ENCODE results near the gene SERF2. TPM values are rescaled to one million over a fixed set of nuclear protein-coding genes. Genes with fewer than 3 reads are reported as not detected.

The SERF2 gene
- total and polyA plus RNA-seq, 10 of the 15 experiments (the other 5 are each of a cell fraction or from before 2014, with no cell fraction given), result 464 to 4,159 (median 1,014) TPM

DNA sequence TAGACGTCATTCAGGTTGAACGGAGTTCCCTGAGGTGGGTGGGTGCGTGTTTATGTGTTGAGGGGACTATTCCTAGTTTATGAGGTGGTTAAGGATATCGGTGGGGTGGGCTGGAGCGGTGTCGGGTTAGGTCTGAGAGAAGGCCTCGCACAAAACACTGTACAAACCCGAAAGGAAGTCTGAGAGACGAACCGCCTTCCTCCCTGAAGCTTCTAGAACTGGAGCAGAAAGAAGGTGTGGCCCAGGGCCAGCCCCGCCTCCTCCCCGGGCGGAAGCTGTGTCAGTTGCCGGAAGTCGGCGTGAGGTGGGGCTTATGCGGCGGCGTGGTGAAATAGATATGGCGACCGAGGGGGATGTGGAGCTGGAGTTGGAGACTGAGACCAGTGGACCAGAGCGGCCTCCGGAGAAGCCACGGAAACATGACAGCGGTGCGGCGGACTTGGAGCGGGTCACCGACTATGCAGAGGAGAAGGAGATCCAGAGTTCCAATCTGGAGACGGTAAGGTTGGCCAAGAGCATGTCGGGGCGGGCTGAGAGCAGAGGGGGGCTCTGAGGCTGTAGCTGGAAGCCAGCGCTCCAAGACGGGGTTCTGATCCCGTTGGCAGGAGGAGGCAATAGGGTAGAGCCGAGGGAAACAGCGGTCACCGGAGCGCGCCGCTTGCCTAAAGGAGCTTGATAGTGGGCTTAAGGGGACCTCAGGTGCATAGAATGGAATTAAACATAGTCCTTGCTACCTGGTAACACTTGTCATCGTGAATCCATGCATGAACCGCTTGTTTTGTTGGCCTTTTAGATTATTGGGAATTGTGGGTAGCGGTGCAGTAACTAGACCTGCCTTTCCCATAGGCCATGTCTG, 8.4 kb downstream of the SERF2 start, which contains the start of gene HYPK:
TSS of gene HYPK (plus strand) at position 314 of the 856 bp plus-strand sequence. CDS start at position 338, 24 bp downstream.
- ChIA-PET SMC1A (ENCODE audit: uncharacterized antibody, unreplicated experiment) (interaction anchor here (0.7 to 2.5 kb wide), 10 partner anchors 8 to 68 kb away, joined by 3 to 18 read pairs (median 4); partner anchors contain the start of genes ELL3, MFAP1, SERF2 and WDR76), POLR2A (interaction anchor here (0.5 to 4.6 kb wide), 15 partner anchors 8 to 304 kb away, joined by 3 to 41 read pairs (median 6); partner anchors contain the start of genes ELL3, MFAP1 and SERF2), RAD21 (ENCODE audit: unreplicated experiment) (interaction anchor here (0.9 to 4.3 kb wide), 8 partner anchors 8 to 51 kb away, joined by 3 to 19 read pairs (median 10); partner anchors contain the start of genes ELL3 and MFAP1), CTCF (interaction anchor here (0.9 to 1.9 kb wide), 7 partner anchors 8 to 51 kb away, joined by 3 to 9 read pairs (median 6); partner anchors contain the start of gene ELL3)
- DNase-seq (ENCODE audit: low read depth, low spot score), result peak; percentile 55
- ATAC-seq, result peak; percentile 93
- in situ Hi-C loops (cut with MboI), result loop anchor here (5.0 kb wide), 1 partner anchor 48 kb away; no protein-coding TSS in a partner anchor
- H2AFZ ChIP-seq (ENCODE audit: control insufficient read depth, low read depth, low read length), result peak within 1 kb of the TSS; percentile 53
- peak within 1 kb of the TSS; percentile 87 for H3K9ac ChIP-seq (ENCODE audit: control insufficient read depth, insufficient read depth, low read length)
- H4K20me1 ChIP-seq (ENCODE audit: control insufficient read depth, insufficient read depth), result no peaks in the 10 kb centered on the region
- BruUV-seq (replicated peaks), result TSS peak; percentile 46
- no peaks in the 10 kb centered on the region for H3K9me3 ChIP-seq (replicated peaks; ENCODE audit: control insufficient read depth, insufficient read depth, low read length)
- peak; percentile 95 for FAIRE-seq
- H3K27me3 ChIP-seq (replicated peaks in 1 of 2; ENCODE audit: control insufficient read depth in 2 of 2, insufficient read depth in 2 of 2, low read length in 1 of 2), result no peaks in the 10 kb centered on the region
- H3K27ac ChIP-seq (ENCODE audit: control insufficient read depth, insufficient read depth), result peak within 1 kb of the TSS; percentile 75
- peaks cover 24% of the 10 kb centered on the region for H3K4me1 ChIP-seq (ENCODE audit: control insufficient read depth, insufficient read depth, low read length)
- peak within 1 kb of the TSS; percentile 78 for H3K4me3 ChIP-seq
- H3K79me2 ChIP-seq (ENCODE audit: control insufficient read depth, insufficient read depth, low read length), result peaks cover 19% of the 10 kb centered on the region
- peak within 1 kb of the TSS; percentile 52 for H3K4me2 ChIP-seq (ENCODE audit: control insufficient read depth, insufficient read depth)
- intact Hi-C loops (cut with micrococcal nuclease; ENCODE audit: unreplicated experiment), result loop anchor here (1.0 to 2.0 kb wide), 2 partner anchors 8 to 28 kb away; partner anchors contain the start of gene SERF2
- peaks cover 3 to 29% of the 10 kb centered on the region in 2 experiments for H3K36me3 ChIP-seq (ENCODE audit: control insufficient read depth in 2 of 2, insufficient read depth in 2 of 2, low read length in 1 of 2)
- WGBS (ENCODE audit: insufficient coverage, insufficient replicate concordance, low lambda C conversion rate, missing lambda C conversion rate), result 2% methylated on average over 41 of the region's 44 CpGs
- TF ChIP-seq YBX1 (IDR thresholded peaks at IDR 0.05), result no peak
- 0 out of 2 replicates have a peak, but pooled peaks have one; percentile 77 for TF ChIP-seq RCOR1 (conservative IDR thresholded peaks at IDR 0.05; ENCODE audit: low read depth, low read length)
- TF ChIP-seq, protein P1, sequence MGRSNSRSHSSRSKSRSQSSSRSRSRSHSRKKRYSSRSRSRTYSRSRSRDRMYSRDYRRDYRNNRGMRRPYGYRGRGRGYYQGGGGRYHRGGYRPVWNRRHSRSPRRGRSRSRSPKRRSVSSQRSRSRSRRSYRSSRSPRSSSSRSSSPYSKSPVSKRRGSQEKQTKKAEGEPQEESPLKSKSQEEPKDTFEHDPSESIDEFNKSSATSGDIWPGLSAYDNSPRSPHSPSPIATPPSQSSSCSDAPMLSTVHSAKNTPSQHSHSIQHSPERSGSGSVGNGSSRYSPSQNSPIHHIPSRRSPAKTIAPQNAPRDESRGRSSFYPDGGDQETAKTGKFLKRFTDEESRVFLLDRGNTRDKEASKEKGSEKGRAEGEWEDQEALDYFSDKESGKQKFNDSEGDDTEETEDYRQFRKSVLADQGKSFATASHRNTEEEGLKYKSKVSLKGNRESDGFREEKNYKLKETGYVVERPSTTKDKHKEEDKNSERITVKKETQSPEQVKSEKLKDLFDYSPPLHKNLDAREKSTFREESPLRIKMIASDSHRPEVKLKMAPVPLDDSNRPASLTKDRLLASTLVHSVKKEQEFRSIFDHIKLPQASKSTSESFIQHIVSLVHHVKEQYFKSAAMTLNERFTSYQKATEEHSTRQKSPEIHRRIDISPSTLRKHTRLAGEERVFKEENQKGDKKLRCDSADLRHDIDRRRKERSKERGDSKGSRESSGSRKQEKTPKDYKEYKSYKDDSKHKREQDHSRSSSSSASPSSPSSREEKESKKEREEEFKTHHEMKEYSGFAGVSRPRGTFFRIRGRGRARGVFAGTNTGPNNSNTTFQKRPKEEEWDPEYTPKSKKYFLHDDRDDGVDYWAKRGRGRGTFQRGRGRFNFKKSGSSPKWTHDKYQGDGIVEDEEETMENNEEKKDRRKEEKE (IDR thresholded peaks at IDR 0.05), result no peak
- TF ChIP-seq, protein P2, sequence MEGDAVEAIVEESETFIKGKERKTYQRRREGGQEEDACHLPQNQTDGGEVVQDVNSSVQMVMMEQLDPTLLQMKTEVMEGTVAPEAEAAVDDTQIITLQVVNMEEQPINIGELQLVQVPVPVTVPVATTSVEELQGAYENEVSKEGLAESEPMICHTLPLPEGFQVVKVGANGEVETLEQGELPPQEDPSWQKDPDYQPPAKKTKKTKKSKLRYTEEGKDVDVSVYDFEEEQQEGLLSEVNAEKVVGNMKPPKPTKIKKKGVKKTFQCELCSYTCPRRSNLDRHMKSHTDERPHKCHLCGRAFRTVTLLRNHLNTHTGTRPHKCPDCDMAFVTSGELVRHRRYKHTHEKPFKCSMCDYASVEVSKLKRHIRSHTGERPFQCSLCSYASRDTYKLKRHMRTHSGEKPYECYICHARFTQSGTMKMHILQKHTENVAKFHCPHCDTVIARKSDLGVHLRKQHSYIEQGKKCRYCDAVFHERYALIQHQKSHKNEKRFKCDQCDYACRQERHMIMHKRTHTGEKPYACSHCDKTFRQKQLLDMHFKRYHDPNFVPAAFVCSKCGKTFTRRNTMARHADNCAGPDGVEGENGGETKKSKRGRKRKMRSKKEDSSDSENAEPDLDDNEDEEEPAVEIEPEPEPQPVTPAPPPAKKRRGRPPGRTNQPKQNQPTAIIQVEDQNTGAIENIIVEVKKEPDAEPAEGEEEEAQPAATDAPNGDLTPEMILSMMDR (IDR thresholded peaks at IDR 0.05 in 2 of 3, conservative IDR thresholded peaks at IDR 0.05 in 1 of 3; ENCODE audit: control insufficient read depth in 2 of 3, extremely low read depth in 1 of 3, insufficient read depth in 1 of 3, low read depth in 3 of 3, low read length in 3 of 3), result no peak
- TF ChIP-seq ETV6 (conservative IDR thresholded peaks at IDR 0.05 in 1 of 2, IDR thresholded peaks at IDR 0.05 in 1 of 2; ENCODE audit: borderline replicate concordance in 1 of 2, low read depth in 1 of 2), result no peak
- TF ChIP-seq CHD1 (IDR thresholded peaks at IDR 0.05; ENCODE audit: low read depth, low read length), result no peak
- peak; percentile 83; the same call in 1 of the 2 replicates for TF ChIP-seq PML (IDR thresholded peaks at IDR 0.05; ENCODE audit: low read length)
- no peak for TF ChIP-seq SREBF1 (IDR thresholded peaks at IDR 0.05; ENCODE audit: low read length)
- TF ChIP-seq RB1 (IDR thresholded peaks at IDR 0.05; ENCODE audit: borderline replicate concordance), result peak; percentile 39; the same call in 1 of the 2 replicates
- no peak for TF ChIP-seq MEF2A (IDR thresholded peaks at IDR 0.05; ENCODE audit: insufficient read depth, low read depth, low read length)
- no peak for TF ChIP-seq SMC3 (IDR thresholded peaks at IDR 0.05; ENCODE audit: borderline replicate concordance, low read length)
- TF ChIP-seq NR2C1 (IDR thresholded peaks at IDR 0.05), result no peak
- TF ChIP-seq ZNF384 (IDR thresholded peaks at IDR 0.05; ENCODE audit: borderline replicate concordance, low read depth, low read length), result no peak
- TF ChIP-seq SP1 (IDR thresholded peaks at IDR 0.05; ENCODE audit: low read depth, low read length), result no peak
